ENCODE measurements around the gene SORL1. TPM values are rescaled to one million over a fixed set of nuclear protein-coding genes. Genes with fewer than 3 reads are reported as not detected.

SORL1 gene
- total and polyA plus RNA-seq, 2 of the 8 experiments (the other 6 are each of a cell fraction or from before 2014, with no cell fraction given) = 38.1 to 65.5 TPM

- H3K36me3 ChIP-seq (ENCODE audit: control insufficient read depth in 2 of 4, insufficient read depth in 4 of 4, low read length in 3 of 4) = peaks cover 30 to 74% (median 66%) of the 10 kb centered on the region in 4 experiments
- TF ChIP-seq HDAC6 (IDR thresholded peaks at IDR 0.05; ENCODE audit: low read depth, low read length) (no peak), SUZ12 (IDR thresholded peaks at IDR 0.05; ENCODE audit: low read length) (no peak), CTCF (IDR thresholded peaks at IDR 0.05; ENCODE audit: control extremely low read depth in 1 of 3, insufficient read depth in 1 of 3, low read depth in 1 of 3, low read length in 3 of 3) (peak; percentile 39 to 93 (median 78)), EZH2 (IDR thresholded peaks at IDR 0.05; ENCODE audit: low read depth, low read length, severe bottlenecking) (no peak), BACH1 (IDR thresholded peaks at IDR 0.05; ENCODE audit: low read length) (no peak), CHD2 (IDR thresholded peaks at IDR 0.05; ENCODE audit: low read length) (no peak), RAD21 (IDR thresholded peaks at IDR 0.05 in 1 of 2, conservative IDR thresholded peaks at IDR 0.05 in 1 of 2; ENCODE audit: low read depth in 2 of 2, low read length in 2 of 2) (peak; percentile 92 to 95), YY1 (IDR thresholded peaks at IDR 0.05; ENCODE audit: low read depth, low read length) (peak; percentile 54; the same call in 1 of the 2 replicates), FOSL1 (IDR thresholded peaks at IDR 0.05; ENCODE audit: insufficient read depth, low read depth, low read length) (no peak), SP2 (IDR thresholded peaks at IDR 0.05; ENCODE audit: low read length) (no peak)
Observed at GRCh38 chr11:121591405-121592033, 139.4 kb downstream of the SORL1 start.

More at GRCh38 chr11:121591405-121592033, 139.4 kb downstream of the SORL1 start:
- H3K27me3 ChIP-seq (replicated peaks in 1 of 4; ENCODE audit: control insufficient read depth in 3 of 4, extremely low read depth in 1 of 4, insufficient read depth in 3 of 4, low read length in 3 of 4) = no peaks in the 10 kb centered on the region
- ChIA-PET POLR2A (ENCODE audit: partially characterized antibody) (no interaction called here), CTCF (ENCODE audit: partially characterized antibody) (interaction anchor here (0.6 to 2.5 kb wide), 21 partner anchors 10 to 345 kb away, joined by 3 to 12 read pairs (median 3); no protein-coding TSS in a partner anchor)
- no peak overlapping the region for H2BK12ac ChIP-seq (ENCODE audit: low read depth, low read length)
- H3K79me1 ChIP-seq (ENCODE audit: low read depth, low read length) = no peaks in the 10 kb centered on the region; the same call in 1 of the 2 replicates
- no peaks in the 10 kb centered on the region for H3K23me2 ChIP-seq (ENCODE audit: low read depth, low read length)
- H2BK15ac ChIP-seq (ENCODE audit: low read length) = no peak overlapping the region
- no peak overlapping the region for H3K9ac ChIP-seq (replicated peaks in 1 of 4; ENCODE audit: extremely low read depth in 1 of 4, low read depth in 3 of 4, low read length in 3 of 4)
- no peak overlapping the region for H2BK20ac ChIP-seq (ENCODE audit: low read length)
- H3K9me3 ChIP-seq (ENCODE audit: insufficient read depth in 2 of 2, low read depth in 1 of 2, low read length in 1 of 2) = no peaks in the 10 kb centered on the region
- FAIRE-seq = peak; percentile 99
- H4K91ac ChIP-seq (replicated peaks; ENCODE audit: insufficient read length, low read length) = no peak overlapping the region
- H3K23ac ChIP-seq (ENCODE audit: insufficient read length) = no peak overlapping the region
- no peak overlapping the region for H2AFZ ChIP-seq (ENCODE audit: low read length)
- H3K56ac ChIP-seq (replicated peaks; ENCODE audit: insufficient read length, low read depth, low read length) = no peak overlapping the region
- H2AK5ac ChIP-seq (ENCODE audit: low read depth, low read length) = no peak overlapping the region
- H3K4me3 ChIP-seq (ENCODE audit: extremely low read depth in 1 of 4, insufficient read depth in 2 of 4, low read depth in 3 of 4, low read length in 4 of 4) = no peak overlapping the region
- H3K27ac ChIP-seq (ENCODE audit: low read depth, low read length) = no peak overlapping the region
- WGBS, 2 experiments (ENCODE audit: extremely low coverage in 1 of 2, insufficient coverage in 1 of 2, insufficient read length in 1 of 2, insufficient replicate concordance in 2 of 2, low coverage in 1 of 2, low lambda C conversion rate in 2 of 2, missing lambda C conversion rate in 1 of 2) = 67% methylated on average over 3 of the region's 3 CpGs; no CpG with 5 or more reads in 1 of the 2 experiments
- H3K79me2 ChIP-seq (ENCODE audit: control insufficient read depth in 1 of 2, insufficient read depth in 2 of 2, low read length in 2 of 2) = no peaks in the 10 kb centered on the region
- H3K14ac ChIP-seq (ENCODE audit: insufficient read length) = no peak overlapping the region
- H2BK120ac ChIP-seq (replicated peaks; ENCODE audit: low read depth, low read length) = no peak overlapping the region
- DNase-seq (ENCODE audit: low read depth in 1 of 2, low spot score in 2 of 2) = peak; percentile 23 to 81
- H3K4me1 ChIP-seq (replicated peaks in 1 of 4; ENCODE audit: control insufficient read depth in 3 of 4, insufficient read depth in 4 of 4, low read length in 3 of 4) = peaks cover 0 to 3% (median 0%) of the 10 kb centered on the region in 4 experiments; a peak in 1 of 7 replicates
- no peak overlapping the region for H2BK5ac ChIP-seq (ENCODE audit: low read depth, low read length)
- peaks cover 0 to 6% of the 10 kb centered on the region in 2 experiments for H4K20me1 ChIP-seq (replicated peaks in 1 of 2; ENCODE audit: control insufficient read depth in 1 of 2, insufficient read depth in 2 of 2, low read length in 2 of 2)
- no peak overlapping the region for H3K4me2 ChIP-seq (ENCODE audit: insufficient read depth in 1 of 2, low read depth in 2 of 2, low read length in 2 of 2)
- H3K18ac ChIP-seq (ENCODE audit: extremely low read depth, low read length) = no peak overlapping the region
- H4K5ac ChIP-seq (ENCODE audit: insufficient read length, low read depth, low read length) = no peak overlapping the region
- H3K4ac ChIP-seq (replicated peaks; ENCODE audit: insufficient read length, low read depth, low read length) = no peak overlapping the region
- H4K8ac ChIP-seq (ENCODE audit: extremely low read depth, insufficient read depth, low read length) = no peak overlapping the region

Data from H1 (cell line).